Type B pancreatic cell (in vitro differentiated cells): ENCODE measurements around the gene C12orf57. TPM values are rescaled to one million over a fixed set of nuclear protein-coding genes. Genes with fewer than 3 reads are reported as not detected.
A peak's percentile ranks its signal among the peaks of the same experiment; 100 is the strongest.

Experiments
- DNase-seq: peaks from one replicate; pipeline ENCODE4 v3.0.0; 2021; ENCODE audit warnings: mixed read lengths; ENCODE audit not compliant: unreplicated experiment; ENCODE audit errors: extremely low spot score
- H3K27ac Mint-ChIP-seq: 2 replicates; pipeline ENCODE4 v1.8.0; 2021; ENCODE audit warnings: mild to moderate bottlenecking, mixed read lengths
- H3K27me3 Mint-ChIP-seq: 2 replicates; pipeline ENCODE4 v1.8.0; 2021; ENCODE audit warnings: mixed read lengths
- H3K36me3 Mint-ChIP-seq: 2 replicates; pipeline ENCODE4 v1.8.0; 2021; ENCODE audit warnings: mixed read lengths
- H3K4me1 Mint-ChIP-seq: one replicate; pipeline ENCODE4 v1.8.0; 2021; ENCODE audit warnings: mixed read lengths; ENCODE audit not compliant: unreplicated experiment
- H3K4me3 Mint-ChIP-seq: 2 replicates; pipeline ENCODE4 v1.8.0; 2021; ENCODE audit warnings: mild to moderate bottlenecking, mixed read lengths
- H3K9me3 Mint-ChIP-seq: 2 replicates; pipeline ENCODE4 v1.8.0; 2021; ENCODE audit warnings: mixed read lengths
- total RNA-seq: library from RNA; stranded (reverse); gene quantifications from 2 replicates; pipeline ENCODE4 v1.2.1, GENCODE V29; 2021; ENCODE audit warnings: low replicate concordance
- TF ChIP-seq, protein P1 (sequence below): fragments of 200-600 bp; sonication (generic); conservative IDR thresholded peaks from 2 replicates; pipeline ENCODE4 v1.5.0; 2021; ENCODE audit warnings: antibody characterized with exemption, mild to moderate bottlenecking

C12orf57 gene
- total RNA-seq, 1 donor from 2014 or later = 220 TPM

DNA sequence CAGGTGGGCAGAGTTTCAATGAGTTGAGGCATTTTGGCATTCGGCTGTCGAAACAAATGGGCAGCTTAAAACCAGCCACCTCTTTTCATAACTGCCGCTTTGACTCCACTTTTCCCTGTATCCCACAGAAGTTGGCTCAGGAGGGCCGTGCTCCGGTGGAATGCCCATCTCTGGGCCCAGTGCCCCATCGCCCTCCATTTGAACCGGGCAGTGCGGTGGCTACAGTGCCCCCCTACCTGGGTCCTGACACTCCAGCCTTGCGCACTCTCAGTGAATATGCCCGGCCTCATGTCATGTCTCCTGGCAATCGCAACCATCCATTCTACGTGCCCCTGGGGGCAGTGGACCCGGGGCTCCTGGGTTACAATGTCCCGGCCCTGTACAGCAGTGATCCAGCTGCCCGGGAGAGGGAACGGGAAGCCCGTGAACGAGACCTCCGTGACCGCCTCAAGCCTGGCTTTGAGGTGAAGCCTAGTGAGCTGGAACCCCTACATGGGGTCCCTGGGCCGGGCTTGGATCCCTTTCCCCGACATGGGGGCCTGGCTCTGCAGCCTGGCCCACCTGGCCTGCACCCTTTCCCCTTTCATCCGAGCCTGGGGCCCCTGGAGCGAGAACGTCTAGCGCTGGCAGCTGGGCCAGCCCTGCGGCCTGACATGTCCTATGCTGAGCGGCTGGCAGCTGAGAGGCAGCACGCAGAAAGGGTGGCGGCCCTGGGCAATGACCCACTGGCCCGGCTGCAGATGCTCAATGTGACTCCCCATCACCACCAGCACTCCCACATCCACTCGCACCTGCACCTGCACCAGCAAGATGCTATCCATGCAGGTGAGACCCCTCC lies 5.2 kb upstream of the C12orf57 start:
- Mint-ChIP-seq H3K36me3 (peaks cover 44% of the 10 kb centered on the region), H3K27me3 (peaks cover 2% of the 10 kb centered on the region)

GRCh38 chr12:6939191-6939540 lies 4.7 kb upstream of the C12orf57 start:
- TF ChIP-seq, protein P1, sequence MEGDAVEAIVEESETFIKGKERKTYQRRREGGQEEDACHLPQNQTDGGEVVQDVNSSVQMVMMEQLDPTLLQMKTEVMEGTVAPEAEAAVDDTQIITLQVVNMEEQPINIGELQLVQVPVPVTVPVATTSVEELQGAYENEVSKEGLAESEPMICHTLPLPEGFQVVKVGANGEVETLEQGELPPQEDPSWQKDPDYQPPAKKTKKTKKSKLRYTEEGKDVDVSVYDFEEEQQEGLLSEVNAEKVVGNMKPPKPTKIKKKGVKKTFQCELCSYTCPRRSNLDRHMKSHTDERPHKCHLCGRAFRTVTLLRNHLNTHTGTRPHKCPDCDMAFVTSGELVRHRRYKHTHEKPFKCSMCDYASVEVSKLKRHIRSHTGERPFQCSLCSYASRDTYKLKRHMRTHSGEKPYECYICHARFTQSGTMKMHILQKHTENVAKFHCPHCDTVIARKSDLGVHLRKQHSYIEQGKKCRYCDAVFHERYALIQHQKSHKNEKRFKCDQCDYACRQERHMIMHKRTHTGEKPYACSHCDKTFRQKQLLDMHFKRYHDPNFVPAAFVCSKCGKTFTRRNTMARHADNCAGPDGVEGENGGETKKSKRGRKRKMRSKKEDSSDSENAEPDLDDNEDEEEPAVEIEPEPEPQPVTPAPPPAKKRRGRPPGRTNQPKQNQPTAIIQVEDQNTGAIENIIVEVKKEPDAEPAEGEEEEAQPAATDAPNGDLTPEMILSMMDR = no peak
- DNase-seq = no peak
- H3K27me3 Mint-ChIP-seq = peaks cover 5% of the 10 kb centered on the region
- peaks cover 18% of the 10 kb centered on the region for H3K4me1 Mint-ChIP-seq
- H3K9me3 Mint-ChIP-seq = no peaks in the 10 kb centered on the region
- H3K36me3 Mint-ChIP-seq = peaks cover 39% of the 10 kb centered on the region
- H3K27ac Mint-ChIP-seq = peak overlapping the region; percentile 82
- H3K4me3 Mint-ChIP-seq = peak overlapping the region; percentile 78

More for the DNA sequence above, 5.2 kb upstream of the C12orf57 start:
- no peak for DNase-seq
- peaks cover 22% of the 10 kb centered on the region for H3K4me1 Mint-ChIP-seq
- TF ChIP-seq, protein P1 = peak; percentile 7
- peak overlapping the region; percentile 90 for H3K4me3 Mint-ChIP-seq
- H3K27ac Mint-ChIP-seq = peak overlapping the region; percentile 94
- H3K9me3 Mint-ChIP-seq = no peaks in the 10 kb centered on the region

GRCh38 chr12:6941267-6941666 lies 2.6 kb upstream of the C12orf57 start:
- DNase-seq = no peak
- peak overlapping the region; percentile 26 for H3K4me3 Mint-ChIP-seq
- no peaks in the 10 kb centered on the region for H3K9me3 Mint-ChIP-seq
- H3K36me3 Mint-ChIP-seq = peaks cover 25% of the 10 kb centered on the region
- TF ChIP-seq, protein P1 = no peak
- H3K27me3 Mint-ChIP-seq = peaks cover 9% of the 10 kb centered on the region
- H3K4me1 Mint-ChIP-seq = peaks cover 18% of the 10 kb centered on the region
- H3K27ac Mint-ChIP-seq = peak overlapping the region; percentile 76

- Mint-ChIP-seq H3K4me1 (peaks cover 13% of the 10 kb centered on the region), H3K27me3 (peaks cover 9% of the 10 kb centered on the region), H3K4me3 (no peak overlapping the region), H3K27ac (peak overlapping the region; percentile 99), H3K9me3 (no peaks in the 10 kb centered on the region), H3K36me3 (peaks cover 20% of the 10 kb centered on the region)
- no peak for DNase-seq
- TF ChIP-seq, protein P1 = no peak
Observed at GRCh38 chr12:6941782-6942181, 2.0 kb upstream of the C12orf57 start.

DNA sequence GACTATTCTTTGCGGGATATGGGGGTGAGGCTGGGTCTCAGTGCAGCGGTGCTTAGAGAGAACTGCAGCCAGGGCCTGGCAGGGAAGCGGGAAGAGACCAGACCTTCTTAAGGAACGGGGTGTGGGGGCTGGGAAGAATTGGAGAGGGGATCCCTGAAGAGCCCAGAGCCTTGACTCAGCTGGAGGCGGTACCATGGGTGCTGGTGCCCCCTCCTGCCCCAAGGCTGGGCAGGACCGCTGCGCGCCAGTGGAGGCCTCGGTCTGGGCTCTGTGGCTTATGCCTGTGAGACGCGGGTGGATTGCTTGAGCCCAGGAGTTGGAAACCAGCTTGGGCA lies 1.5 kb upstream of the C12orf57 start:
- TF ChIP-seq, protein P1 = no peak
- H3K9me3 Mint-ChIP-seq = no peaks in the 10 kb centered on the region
- peaks cover 9% of the 10 kb centered on the region for H3K27me3 Mint-ChIP-seq
- DNase-seq = no peak
- peaks cover 20% of the 10 kb centered on the region for H3K36me3 Mint-ChIP-seq
- H3K4me3 Mint-ChIP-seq = peak overlapping the region; percentile 98
- peaks cover 12% of the 10 kb centered on the region for H3K4me1 Mint-ChIP-seq
- H3K27ac Mint-ChIP-seq = peak overlapping the region; percentile 99
